ENCODE results near the gene SEC14L6.

Gene SEC14L6

DNA sequence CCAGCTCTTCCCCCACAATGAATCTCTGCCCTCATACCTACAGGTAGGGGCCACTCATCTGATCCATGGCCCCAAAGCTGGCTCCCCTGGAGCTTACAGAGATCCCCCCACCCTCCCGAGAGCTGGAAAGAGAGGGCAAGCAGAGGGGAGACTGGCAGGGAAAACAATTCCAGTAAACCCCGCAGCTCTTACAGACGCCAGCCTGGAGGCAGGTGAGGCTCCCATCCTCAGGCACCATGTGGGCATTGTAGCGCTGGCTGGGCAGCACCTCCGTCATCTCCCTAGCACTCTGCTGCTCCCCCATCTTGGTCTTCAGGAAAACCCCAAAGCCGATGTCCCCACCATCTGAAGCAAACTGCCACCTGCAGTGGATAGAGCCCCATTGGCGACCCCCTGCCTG, 55.2 kb downstream of the SEC14L6 start:
- DNase-seq = no peak

DNA sequence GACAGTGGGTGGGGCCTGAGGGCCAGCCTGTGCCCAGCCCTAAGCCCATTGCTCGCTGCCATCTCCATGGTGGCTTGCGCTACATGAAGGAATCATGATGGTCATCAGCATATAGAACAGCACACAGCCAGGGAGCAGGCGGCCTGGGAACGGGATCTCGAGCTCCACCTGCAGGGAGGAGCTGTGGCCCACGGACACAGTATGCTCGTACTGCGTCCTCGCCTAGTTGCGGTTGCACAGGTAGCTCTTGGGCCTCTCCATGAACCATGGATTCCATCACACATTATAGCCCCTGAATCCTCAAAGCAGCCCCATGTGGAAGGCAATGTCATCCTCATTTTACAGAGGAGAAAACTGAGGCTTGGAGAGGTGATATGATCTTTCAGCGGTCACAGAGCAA, 56.1 kb downstream of the SEC14L6 start:
- no peak for DNase-seq

DNA sequence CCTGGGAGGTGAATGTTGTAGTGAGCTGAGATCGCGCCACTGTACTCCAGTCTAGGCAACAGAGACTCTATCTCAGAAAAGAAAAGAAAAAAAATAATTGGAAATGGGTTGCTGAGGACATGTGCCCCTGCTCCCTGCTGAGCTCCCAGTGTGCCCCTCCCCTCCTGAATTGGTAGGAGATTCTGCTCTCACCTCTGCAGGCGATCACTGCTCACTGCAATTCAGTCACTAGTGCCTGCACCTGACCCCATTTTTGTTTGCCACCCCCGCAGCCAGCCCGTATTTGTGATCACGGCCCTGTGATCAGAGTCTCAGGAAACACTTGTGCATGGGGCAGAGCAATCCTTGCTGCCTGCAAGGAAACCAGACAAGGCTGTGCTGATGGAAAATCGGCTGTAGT, 58.4 kb downstream of the SEC14L6 start:
- no peak for DNase-seq

DNA sequence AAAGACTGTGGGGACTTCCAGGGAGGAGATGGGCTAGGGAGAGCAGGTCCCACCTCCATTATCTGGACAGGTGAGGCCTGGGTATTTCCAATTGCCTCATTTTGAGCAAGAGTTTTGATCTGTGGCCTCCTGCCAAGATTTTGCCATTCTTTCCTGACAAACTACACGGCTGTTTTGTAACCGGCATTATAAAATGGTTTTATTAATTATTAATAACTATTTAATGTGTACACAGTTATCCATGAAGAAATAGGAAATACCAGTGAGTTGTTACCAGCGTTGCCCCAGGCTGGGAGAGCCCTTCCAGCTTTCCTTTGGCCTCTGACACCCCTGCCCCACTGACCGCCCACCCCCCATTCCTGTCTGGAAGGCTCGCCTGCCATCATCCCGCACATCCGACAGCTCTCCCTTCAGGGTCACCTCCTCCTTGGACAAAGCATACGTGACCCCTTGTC, 59.9 kb downstream of the SEC14L6 start:
- no peak for DNase-seq

DNA sequence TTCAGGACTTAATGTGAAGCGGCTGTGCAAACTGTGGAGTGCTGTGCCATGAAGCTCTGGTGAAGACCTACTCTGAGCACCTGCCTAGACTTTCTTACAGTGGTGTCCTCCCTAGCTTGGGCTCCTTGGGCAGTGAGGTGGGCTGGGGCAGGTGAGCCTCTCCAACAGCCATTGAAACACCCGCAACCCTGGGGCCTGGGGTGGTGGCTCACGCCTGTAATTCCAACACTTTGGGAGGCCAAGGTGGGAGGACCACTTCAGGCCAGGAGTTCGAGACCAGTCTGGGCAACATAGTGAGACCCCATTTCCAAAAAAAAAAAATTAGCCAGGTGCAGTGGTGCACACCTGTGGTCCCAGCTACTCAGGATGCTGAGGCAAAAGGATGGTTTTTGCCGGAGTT, 60.4 kb downstream of the SEC14L6 start:
- no peak for DNase-seq

DNA sequence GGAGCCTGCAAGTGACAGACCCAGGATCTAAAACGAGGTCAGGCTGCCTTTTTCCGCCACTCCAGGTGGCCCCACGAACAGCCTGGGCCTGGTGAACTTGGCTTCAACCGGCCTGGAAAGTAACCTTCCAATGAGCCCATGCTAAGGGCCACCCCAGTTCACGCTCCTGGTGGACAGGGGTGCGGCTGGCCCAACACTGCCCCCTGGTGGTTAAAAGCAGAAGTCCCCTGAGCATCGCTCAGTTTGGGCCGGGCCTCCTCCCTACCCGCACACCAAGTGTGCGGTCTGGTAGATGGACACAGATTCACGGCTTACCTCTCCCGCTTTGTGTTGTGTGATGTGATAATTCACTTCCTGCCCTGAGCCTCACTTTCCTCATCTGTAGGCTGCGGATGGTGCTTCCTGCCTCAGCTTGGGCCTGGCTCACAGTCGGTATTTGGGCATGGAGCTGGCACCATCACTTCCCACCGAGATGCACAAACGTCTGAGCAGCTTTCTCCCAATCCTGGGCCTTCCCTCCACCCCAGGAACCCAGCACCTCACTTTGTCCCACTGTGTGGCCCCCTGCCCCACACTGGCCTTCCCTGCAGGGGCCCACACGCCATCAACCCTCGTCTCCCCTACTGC, 61.1 kb downstream of the SEC14L6 start:
- peak; percentile 34 for DNase-seq

DNA sequence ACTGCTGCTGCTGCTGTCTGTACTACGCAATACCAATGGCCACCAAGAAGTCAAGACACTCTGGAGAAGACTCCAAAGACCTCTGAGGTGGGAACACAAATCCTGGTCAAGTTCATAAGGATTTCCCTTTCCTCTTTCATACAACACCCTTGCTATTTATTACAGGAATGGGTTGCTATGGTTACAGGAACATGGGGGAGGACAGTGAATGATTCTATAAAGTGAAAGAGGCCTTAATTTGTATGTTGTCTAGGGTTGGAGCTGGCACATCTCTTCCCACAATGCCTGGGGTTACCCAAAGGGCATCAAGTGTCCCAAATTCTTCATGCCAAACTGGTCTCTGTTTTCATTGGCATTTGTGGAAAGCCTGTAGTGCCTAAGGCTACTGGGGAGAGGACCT, 63.4 kb downstream of the SEC14L6 start:
- no peak for DNase-seq

DNA sequence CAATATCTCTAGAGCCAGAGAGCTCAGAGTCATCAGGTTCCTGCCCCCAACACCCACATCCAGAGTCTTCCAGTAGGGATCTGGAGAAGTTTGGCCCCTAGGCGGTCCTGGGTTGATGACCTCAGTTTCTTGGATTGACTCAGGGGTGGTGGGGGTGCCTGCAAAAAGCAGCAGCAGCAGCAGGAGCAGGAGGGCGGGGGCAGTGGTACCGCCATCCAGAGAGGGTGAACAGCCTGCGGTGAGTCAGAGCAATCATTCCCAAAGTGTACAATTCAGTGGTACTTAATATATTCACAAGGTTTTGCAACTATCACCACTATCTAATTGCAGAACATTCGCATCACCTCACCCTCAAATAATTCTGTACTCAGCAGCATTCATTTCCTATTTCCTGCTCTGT, 64.8 kb downstream of the SEC14L6 start:
- DNase-seq = peak; percentile 30

DNA sequence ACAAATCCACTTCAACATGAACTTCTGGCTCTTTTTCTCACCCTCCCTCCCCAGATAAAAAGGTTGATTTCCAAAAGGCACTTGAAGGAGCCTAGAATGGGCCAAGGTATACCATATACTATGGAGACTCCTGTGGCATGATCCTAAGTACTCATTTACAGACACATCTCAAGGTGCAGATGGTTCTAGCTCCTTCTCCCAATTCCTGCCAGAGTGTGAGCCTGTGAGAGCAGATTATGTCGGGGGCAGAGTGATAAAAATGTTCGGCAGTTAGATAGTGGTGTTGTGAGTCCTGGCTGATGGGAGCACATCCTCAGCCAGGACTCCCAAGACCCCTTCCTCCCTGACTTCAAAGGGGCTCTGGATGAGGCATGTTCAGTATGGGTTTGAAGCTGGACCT, 66.6 kb downstream of the SEC14L6 start:
- no peak for DNase-seq

DNA sequence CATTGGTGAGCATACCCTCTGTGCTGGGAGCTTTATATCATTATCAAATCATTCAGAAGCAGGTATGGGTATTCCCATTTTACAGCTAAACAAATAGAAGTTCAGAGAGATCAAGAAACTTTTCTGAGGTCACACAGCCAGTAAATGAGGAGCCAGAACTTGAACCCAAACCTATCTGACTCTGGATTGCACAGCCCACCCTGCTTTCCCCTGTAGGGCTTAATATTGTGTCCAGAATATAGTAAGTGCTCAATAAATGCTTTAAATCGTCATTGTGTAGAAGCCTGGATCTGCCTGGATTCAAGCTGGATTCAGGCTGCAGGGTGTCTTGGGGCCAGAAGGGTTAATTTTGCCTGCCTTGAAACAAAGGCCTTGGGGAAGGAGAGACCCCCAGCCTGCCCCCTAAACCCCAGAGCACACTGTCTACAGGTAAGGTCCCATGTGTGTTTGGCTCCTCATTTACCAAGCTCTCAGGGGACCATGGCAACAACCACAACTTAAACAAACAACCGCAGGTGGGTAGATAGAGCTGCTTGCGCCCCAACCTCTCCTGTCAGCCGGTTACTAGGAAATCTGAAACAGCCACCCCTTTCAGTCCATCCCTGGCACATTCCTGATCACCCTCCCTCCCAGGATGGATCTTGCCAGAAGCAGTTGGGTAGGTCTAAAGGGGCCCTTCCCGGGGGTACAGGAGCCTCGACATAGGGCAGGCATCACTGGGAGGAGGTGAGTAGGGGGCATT, 71.7 kb downstream of the SEC14L6 start:
- no peak for DNase-seq

DNA sequence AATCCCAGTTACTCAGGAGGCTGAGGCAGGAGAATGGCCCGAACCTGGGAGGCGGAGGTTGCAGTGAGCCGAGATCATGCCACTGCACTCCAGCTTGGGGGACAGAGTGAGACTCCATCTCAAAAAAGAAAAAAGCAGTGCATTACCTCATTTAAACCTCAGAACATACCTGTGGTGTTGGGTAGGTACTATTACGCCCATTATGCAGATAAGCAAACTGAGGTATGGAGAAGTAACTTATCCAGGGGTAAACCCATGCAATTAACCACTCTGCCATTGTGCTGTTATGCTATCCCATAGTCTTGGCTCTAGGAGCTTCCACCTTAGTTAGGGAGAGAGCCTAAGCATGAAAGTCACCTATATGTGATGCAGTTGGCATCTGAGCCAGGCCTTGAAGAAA, 72.4 kb downstream of the SEC14L6 start:
- no peak for DNase-seq

DNA sequence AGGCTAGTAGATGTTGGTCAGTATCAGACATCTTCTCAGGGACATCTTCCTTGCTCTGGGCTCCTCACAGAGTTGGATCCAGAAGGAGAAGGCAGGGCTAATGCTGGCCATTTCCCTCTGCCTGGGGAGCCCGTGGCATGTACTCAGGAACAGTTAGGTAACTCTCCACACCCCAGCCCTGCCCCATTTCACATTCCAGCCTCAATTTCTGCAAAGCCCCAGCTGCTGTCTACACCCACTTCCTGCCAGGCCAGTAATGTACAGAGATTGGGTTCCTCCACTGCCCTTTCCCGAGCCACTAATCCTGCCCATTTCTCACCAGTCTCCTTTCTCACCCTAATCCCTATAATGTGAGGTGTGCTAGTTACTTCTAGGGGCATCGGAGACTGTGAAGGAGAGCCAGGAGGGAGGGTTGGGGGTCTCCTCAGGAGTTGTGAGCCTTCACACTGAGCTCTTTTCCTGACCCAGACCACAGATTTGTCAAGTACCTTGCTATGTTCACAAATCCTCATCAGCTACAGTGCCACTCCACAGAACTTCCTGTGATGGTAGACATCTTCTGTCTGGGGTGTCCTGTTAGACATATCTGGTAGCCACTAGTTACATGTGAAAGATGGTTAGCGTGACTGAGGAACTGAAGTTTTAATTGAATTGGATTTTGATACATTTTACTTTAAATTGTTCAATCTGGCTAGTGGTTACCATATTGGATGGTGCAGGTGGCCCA, 73.4 kb downstream of the SEC14L6 start:
- no peak for DNase-seq

Measured in fibroblast of upper back skin (primary cell).